NCI-H2171 treated with DMSO at 0.1 percent for 48 hours (cell line): ENCODE results near the gene MED25.
A peak's percentile ranks its signal among the peaks of the same experiment; 100 is the strongest.

Source experiments
- DNase-seq: peaks from one replicate; lab custom pipeline; 2025; lab: John Stamatoyannopoulos, UW

MED25 gene

DNA sequence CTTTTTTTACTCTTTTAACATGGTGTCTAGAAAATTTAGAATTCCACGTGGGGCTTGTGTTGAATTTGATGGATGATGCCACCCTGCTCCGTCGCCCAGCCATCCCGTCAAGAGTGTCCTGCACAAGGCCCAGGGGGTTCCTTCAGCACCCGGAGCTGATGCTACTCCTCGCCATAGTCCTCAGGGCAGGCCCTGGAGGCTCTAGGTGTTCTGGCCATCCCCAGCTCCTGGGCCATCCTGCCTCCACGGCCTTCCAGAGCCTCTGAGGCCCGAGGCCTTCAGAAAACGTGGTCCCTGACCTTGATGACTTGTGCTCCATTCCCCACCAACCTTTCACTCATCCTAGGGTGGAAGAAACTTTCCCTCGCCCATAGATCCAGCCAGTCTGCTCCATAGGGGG, 55.7 kb downstream of the MED25 start:
- no peak for DNase-seq

GRCh38 chr19:49874503-49875157, 56.5 kb downstream of the MED25 start:
- DNase-seq = no peak

- DNase-seq = no peak
Observed at GRCh38 chr19:49875177-49875576, 57.1 kb downstream of the MED25 start.

- peak; percentile 48 for DNase-seq
Observed at GRCh38 chr19:49875857-49876421, 57.9 kb downstream of the MED25 start.

DNA sequence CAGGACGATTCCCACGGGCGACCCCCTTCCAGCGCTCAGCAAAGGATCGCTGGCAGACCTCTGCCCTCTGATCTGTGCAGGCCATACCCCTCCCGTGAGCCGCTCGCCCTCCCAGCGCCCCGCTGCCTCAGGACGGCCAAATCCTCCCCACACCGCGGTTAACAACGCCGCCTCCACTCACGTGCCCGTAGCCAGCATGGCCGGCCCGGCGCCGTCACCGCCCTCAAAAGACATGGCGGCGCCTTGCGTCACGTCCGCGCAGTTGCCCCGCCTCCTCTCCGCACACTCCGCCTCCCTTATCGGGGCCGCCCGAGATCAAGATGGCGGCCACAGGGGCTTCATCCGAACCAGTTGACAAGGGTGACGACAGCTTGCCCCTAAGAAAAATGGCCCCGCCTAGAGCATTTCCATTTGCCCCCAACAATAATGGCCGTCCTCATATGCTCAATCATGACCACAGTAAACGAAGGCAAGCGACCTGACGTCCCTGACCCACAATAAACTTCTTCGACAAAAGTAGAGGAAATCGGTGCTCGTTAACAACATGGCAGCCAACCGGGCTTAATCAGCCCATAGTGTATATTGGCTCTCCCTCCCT, 58.4 kb downstream of the MED25 start:
- peak; percentile 98 for DNase-seq

DNA sequence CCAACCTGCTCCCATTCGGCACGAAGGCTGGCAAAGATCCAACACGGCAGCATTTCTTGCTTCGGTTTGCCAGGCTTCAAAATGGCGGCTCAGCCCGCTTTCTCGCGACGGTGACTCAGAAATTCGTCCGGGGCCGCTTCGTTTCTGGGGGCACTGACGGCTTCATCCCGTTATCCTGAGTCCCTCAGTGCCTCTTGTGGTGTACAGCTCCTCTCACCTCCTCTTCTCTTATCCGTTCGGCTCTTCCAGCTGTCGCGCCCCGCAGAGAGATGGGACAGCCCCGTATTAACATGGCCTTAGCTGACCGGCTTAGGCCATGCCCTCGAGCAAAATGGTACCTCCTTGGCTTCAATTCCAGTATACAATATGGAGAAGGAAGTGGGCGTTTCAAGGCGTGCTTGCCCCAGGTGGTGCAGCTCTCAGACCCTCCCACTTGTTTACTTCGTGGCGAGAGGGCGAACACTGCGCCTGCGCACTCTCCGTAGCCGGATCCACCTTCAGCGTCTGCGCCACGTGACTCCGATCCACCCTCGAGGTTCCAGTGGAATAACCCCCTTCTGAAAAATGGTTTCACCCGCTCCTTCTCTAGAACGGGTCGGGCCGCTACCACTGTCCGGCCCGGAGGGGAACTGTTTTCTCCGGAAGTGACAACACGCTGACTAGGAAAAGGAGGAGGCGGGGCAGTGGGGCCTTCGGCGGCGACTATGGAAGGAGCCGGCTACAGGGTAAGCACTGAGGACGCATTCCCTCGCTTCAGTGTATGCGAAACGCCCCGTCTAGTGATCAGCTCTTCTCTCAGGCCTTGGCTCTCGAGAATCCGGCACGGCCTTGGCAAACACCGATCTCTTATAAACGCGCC, 59.2 kb downstream of the MED25 start, which contains the start of the genes AKT1S1 and TBC1D17:
TSS of gene AKT1S1 (minus strand) at position 336 of the 859 bp plus-strand sequence. CDS start 4,060 bp downstream, outside the sequence.
TSS of gene TBC1D17 (plus strand) at position 683 of the 859 bp plus-strand sequence. CDS start at position 705, 22 bp downstream.
- DNase-seq = peak; percentile 100

GRCh38 chr19:49877879-49878743, 60.0 kb downstream of the MED25 start:
- DNase-seq = peak; percentile 97

DNA sequence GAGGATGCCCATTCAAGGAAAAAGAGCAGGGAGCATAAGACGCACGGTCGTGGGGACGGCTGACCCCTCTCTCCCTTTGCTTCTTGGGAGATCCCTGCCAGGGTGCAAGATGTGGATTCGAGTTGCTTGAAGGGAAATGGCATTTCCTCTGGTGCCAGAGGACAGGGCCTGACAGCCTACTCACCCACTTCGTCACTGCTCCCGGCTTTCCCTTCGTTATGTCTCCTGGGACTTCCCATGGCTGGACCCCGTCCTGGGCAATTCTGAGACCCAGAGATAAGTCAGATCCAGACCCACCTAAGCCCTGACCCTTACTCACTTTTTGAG, 60.6 kb downstream of the MED25 start:
- DNase-seq = no peak

DNA sequence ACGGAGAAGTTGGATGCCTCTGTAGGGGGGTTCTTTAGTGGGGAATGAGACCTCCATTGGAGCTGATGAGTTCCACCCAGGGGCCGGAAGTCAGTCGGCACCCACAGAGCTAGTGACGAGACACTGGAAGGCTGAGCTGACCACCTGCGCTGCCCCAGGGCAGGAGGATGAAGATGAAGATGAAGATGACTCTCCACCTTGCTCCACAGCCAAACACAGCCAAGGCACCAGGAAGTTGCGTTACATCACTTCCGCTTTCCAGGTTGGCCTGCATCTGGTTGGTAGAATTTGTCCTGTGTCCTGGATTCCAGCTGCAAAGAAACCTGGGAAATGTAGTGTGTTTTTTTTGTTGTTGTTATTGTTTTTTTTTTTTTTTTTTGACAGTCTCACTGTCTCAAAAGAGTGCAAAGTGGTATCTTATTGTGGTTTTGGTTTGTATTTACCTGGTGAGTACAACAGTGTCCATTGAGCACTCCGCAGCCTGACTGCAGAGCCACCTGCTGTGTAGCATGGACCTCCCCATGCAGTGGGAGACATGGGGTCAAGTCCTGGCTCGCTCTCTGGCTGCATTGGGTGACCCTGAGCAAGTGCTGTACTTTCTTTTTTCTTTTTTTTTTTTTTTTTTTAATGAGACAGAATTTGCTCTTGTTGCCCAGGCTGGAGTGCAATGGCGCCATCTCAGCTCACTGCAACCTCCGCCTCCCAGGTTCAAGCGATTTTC, 61.3 kb downstream of the MED25 start:
- DNase-seq = no peak

DNA sequence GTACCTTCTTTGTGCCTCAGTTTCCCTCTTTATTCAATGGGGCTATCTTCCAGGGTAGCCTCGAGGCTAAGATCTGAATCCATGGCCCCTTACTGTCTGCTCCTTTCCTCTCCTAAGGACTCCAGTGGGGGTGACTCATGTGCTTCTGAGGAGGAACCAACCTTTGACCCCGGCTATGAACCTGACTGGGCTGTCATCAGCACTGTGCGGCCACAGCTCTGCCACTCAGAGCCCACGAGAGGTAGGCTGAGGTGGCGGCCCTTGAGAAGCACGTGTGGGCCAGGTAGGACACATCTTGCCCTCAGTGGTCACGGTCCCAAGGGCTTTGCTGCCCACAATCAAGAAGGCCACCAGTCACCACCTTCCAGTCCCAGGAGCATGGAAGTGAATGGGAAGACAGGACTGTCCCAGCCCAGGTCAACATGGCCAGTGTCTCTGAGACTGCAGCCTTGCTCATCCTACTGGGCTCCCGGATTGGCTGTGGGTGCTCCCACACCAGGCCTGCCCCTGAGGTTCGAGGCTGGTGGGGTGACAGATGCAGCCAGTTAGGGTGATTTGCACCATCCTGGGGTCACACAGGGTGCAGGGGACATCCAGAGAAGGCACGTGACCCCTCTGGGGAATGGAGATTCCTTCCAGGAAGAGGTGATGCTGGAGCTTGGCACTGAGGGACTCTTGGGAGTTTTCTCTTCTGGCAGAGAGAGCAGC, 62.2 kb downstream of the MED25 start:
- DNase-seq = no peak

DNA sequence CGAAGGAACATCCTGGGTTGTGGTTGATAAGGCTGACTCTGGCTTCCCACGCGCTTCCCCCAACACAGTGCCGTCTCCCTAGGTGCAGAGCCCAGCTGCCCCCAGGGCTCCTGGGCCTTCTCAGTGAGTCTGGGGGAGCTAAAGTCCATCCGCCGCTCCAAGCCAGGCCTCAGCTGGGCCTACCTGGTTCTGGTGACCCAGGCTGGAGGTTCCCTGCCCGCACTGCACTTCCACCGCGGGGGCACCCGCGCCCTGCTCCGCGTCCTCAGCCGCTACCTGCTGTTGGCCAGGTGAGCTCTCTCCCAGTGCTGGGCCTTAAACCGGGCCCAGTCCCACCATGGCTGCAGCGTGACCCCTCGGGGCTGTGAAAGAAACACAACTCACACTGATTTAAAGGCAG, 63.1 kb downstream of the MED25 start:
- no peak for DNase-seq

GRCh38 chr19:49881672-49882394, 63.7 kb downstream of the MED25 start:
- DNase-seq = no peak

- no peak for DNase-seq
Observed at GRCh38 chr19:49882643-49883042, 64.6 kb downstream of the MED25 start.

DNA sequence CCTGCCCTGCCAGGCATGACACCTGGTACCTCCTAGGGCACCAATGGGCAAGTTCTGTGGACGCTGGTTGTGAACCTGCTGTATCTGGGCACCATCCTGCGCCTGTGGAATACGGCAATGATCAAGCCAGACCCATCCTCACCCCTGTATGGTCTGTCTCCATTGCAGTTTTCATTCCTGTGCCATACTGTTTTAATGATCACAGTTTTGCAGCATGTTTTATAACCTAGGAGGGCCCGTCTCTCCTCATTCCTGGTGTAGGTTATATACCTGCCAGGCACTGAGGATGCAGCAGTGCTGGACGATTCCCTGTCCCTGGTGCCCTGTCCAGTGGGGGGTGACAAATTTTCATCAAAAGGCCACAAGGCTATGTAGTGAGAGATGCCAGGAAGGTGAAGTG, 65.0 kb downstream of the MED25 start:
- DNase-seq = no peak

GRCh38 chr19:49884109-49884508, 66.0 kb downstream of the MED25 start:
- DNase-seq = no peak

DNA sequence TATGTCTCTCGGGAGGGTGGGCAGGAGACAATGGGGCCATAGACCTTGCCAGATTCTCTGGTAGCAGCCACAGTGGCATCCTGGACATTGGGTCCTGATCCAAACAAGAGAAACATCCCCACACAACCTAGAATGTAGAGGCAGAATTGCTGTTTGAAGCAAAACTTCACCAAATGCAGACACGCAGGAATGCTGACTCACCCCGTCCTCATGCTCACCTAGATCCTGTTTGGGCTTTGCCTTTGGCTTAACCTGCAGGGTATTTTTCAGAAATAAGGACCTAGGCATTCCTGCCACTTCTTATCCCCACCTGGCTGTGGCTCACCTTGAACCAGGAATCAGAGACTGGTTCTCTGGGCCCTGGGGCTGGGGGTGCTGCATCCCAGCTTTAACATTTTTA, 66.7 kb downstream of the MED25 start:
- no peak for DNase-seq
